Immature natural killer cell (primary cell): ENCODE data around the gene APBB3. TPM values are rescaled to one million over a fixed set of nuclear protein-coding genes. Genes with fewer than 3 reads are reported as not detected.
A peak's percentile ranks its signal among the peaks of the same experiment; 100 is the strongest.

Source experiments
- DNase-seq, 3 donors: peaks; one replicate each; pipeline ENCODE4 v3.0.0; 2022; ENCODE audit warnings: mixed read lengths in 1 of 3
- H3K27ac Mint-ChIP-seq, 6 donors: one replicate each; pipeline ENCODE4 v1.8.0; 2020; ENCODE audit warnings: mixed read lengths in 6 of 6, mild to moderate bottlenecking in 5 of 6, inconsistent platforms in 4 of 6, moderate library complexity in 3 of 6
- H3K27me3 Mint-ChIP-seq, 3 donors: one replicate each; pipeline ENCODE4 v1.8.0; 2020 to 2021; ENCODE audit warnings: low read depth in 3 of 3, mild to moderate bottlenecking in 3 of 3, mixed read lengths in 3 of 3, moderate library complexity in 3 of 3, inconsistent platforms in 1 of 3
- H3K36me3 Mint-ChIP-seq, 3 donors: one replicate each; pipeline ENCODE4 v1.8.0; 2020; ENCODE audit warnings: mixed read lengths in 3 of 3, inconsistent platforms in 2 of 3, mild to moderate bottlenecking in 2 of 3
- H3K4me1 Mint-ChIP-seq, 2 donors: one replicate each; pipeline ENCODE4 v1.8.0; 2020; ENCODE audit warnings: inconsistent platforms in 2 of 2, mild to moderate bottlenecking in 2 of 2, mixed read lengths in 2 of 2, moderate library complexity in 1 of 2
- H3K4me3 Mint-ChIP-seq, 5 donors: one replicate each; pipeline ENCODE4 v1.8.0; 2020; ENCODE audit warnings: mild to moderate bottlenecking in 5 of 5, mixed read lengths in 5 of 5, inconsistent platforms in 3 of 5, moderate library complexity in 3 of 5
- H3K9me3 Mint-ChIP-seq, 6 donors: one replicate each; pipeline ENCODE4 v1.8.0; 2020; ENCODE audit warnings: mild to moderate bottlenecking in 6 of 6, mixed read lengths in 6 of 6, inconsistent platforms in 4 of 6, moderate library complexity in 3 of 6
- polyA plus RNA-seq, 3 donors: library from polyadenylated mRNA; unstranded; fragments of 300-500 nt; fragmentation: Illumina TruSeq; gene quantifications; one replicate each; pipeline ENCODE4 v1.2.3, GENCODE V29; 2021

Gene APBB3
- polyA plus RNA-seq, 3 donors from 2014 or later = 0.94 to 3.5 (median 3.0) TPM

DNA sequence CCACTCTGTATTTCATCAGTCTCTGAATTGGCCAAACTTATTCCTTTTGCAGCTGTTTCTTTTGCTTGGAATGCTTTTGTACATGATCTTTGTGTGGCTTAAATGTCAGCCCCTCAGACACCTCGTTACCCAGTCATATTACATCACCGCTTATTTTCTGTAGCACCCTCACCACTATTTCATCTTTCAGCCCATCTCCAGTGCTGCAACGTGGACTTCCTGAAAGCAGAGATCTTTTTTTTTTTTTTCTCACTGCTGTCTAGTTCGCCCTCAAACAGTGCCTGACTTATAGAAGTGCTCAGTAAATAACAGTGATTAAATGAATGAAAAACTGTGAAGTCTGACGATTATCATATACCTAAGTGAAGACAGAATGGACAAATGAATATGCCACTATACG is 8.0 kb downstream of the APBB3 start:
- Mint-ChIP-seq H3K27me3 (peaks cover 6 to 12% (median 8%) of the 10 kb centered on the region in 3 donors), H3K36me3 (peaks cover 4 to 5% (median 4%) of the 10 kb centered on the region in 3 donors), H3K27ac (peak overlapping the region; percentile 88 to 99 (median 96)), H3K4me1 (peaks cover 49 to 52% of the 10 kb centered on the region in 2 donors), H3K9me3 (no peaks in the 10 kb centered on the region), H3K4me3 (peak overlapping the region; percentile 83 to 94 (median 90))
- peak; percentile 47 to 48 (median 47) for DNase-seq

GRCh38 chr5:140555747-140556312 is 8.6 kb downstream of the APBB3 start:
- H3K36me3 Mint-ChIP-seq = peaks cover 1 to 10% (median 4%) of the 10 kb centered on the region in 3 donors
- H3K27me3 Mint-ChIP-seq = peaks cover 6 to 12% (median 10%) of the 10 kb centered on the region in 3 donors
- DNase-seq = no peak
- H3K27ac Mint-ChIP-seq = peak overlapping the region; percentile 88 to 99 (median 96)
- peak overlapping the region; percentile 83 to 94 (median 90) for H3K4me3 Mint-ChIP-seq
- H3K9me3 Mint-ChIP-seq = no peaks in the 10 kb centered on the region
- H3K4me1 Mint-ChIP-seq = peaks cover 50 to 52% of the 10 kb centered on the region in 2 donors

- DNase-seq = no peak
- Mint-ChIP-seq H3K4me1 (peaks cover 57 to 58% of the 10 kb centered on the region in 2 donors), H3K9me3 (no peaks in the 10 kb centered on the region), H3K36me3 (peaks cover 4 to 16% (median 10%) of the 10 kb centered on the region in 3 donors), H3K27ac (peak overlapping the region; percentile 3 to 88 (median 51)), H3K27me3 (peaks cover 5 to 14% (median 9%) of the 10 kb centered on the region in 3 donors), H3K4me3 (peak overlapping the region in 1 of 5 donors; percentile 21)
These were observed 9.9 kb downstream of the APBB3 start for GRCh38 chr5:140554454-140554853.

DNA sequence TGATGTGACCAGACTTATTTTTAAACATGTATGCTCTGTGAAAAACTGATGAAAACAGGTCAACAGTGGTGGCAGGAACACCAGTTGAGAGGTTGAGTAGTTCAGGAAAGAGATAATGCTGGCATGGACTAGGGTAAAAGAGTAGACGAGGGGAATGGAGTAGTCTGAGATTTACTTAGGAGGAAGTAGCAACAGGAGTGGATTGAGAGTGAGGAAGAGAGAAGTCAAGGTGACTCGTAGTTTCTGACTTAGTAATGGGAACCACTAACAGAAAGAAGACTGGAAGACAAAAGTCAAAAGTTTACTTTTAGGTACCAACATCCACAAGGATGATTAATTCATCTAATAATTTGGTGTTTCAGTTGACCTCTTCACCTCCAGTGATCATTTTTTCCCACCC is 10.7 kb downstream of the APBB3 start:
- H3K4me1 Mint-ChIP-seq = peaks cover 64 to 65% of the 10 kb centered on the region in 2 donors
- H3K36me3 Mint-ChIP-seq = peaks cover 4 to 16% (median 10%) of the 10 kb centered on the region in 3 donors
- H3K27ac Mint-ChIP-seq = peak overlapping the region; percentile 21 to 88 (median 60)
- peaks cover 9 to 21% (median 10%) of the 10 kb centered on the region in 3 donors for H3K27me3 Mint-ChIP-seq
- no peaks in the 10 kb centered on the region for H3K9me3 Mint-ChIP-seq
- no peak for DNase-seq
- H3K4me3 Mint-ChIP-seq = no peak overlapping the region

DNA sequence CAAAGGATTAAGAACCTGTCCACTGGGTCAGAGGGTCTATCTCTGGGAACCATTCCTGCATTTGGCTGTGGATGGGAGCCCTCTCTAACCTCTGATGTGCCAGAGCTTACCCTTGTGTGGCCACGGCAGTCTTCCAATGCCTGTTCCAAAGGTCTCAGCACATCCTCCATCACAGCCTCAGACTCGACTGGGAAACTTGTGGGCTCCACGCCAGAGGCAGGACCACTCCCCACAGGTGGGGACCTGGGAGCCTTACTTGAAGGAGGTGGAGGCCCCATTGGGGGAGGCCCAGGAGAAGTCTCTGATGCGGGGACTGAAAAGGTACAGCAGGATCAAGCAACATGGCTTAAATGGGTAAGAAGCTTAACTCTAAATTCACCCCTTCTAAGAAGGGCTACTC is 12.5 kb downstream of the APBB3 start:
- no peaks in the 10 kb centered on the region for H3K9me3 Mint-ChIP-seq
- H3K36me3 Mint-ChIP-seq = peaks cover 4 to 16% (median 10%) of the 10 kb centered on the region in 3 donors
- no peak for DNase-seq

GRCh38 chr5:140550147-140551079 is 14.0 kb downstream of the APBB3 start:
- Mint-ChIP-seq H3K27ac (peak overlapping the region; percentile 32 to 94 (median 60)), H3K4me1 (peaks cover 56% of the 10 kb centered on the region in 2 donors)

More for the DNA sequence above, 12.5 kb downstream of the APBB3 start:
- H3K4me3 Mint-ChIP-seq = no peak overlapping the region
- H3K27ac Mint-ChIP-seq = peak overlapping the region in 1 of 6 donors; percentile 57
- peaks cover 3 to 21% (median 11%) of the 10 kb centered on the region in 3 donors for H3K27me3 Mint-ChIP-seq
- H3K4me1 Mint-ChIP-seq = peaks cover 67 to 70% of the 10 kb centered on the region in 2 donors

GRCh38 chr5:140549237-140550144 is 14.9 kb downstream of the APBB3 start:
- Mint-ChIP-seq H3K27me3 (peaks cover 7 to 21% (median 15%) of the 10 kb centered on the region in 3 donors), H3K9me3 (no peaks in the 10 kb centered on the region), H3K27ac (peak overlapping the region; percentile 86 to 97 (median 93)), H3K36me3 (peaks cover 5 to 18% (median 12%) of the 10 kb centered on the region in 3 donors), H3K4me1 (peaks cover 50 to 51% of the 10 kb centered on the region in 2 donors), H3K4me3 (peak overlapping the region; percentile 35 to 87 (median 72))
- no peak for DNase-seq

More at GRCh38 chr5:140550147-140551079, 14.0 kb downstream of the APBB3 start:
- H3K9me3 Mint-ChIP-seq = no peaks in the 10 kb centered on the region
- no peak for DNase-seq
- H3K4me3 Mint-ChIP-seq = no peak overlapping the region
- H3K36me3 Mint-ChIP-seq = peaks cover 4 to 16% (median 10%) of the 10 kb centered on the region in 3 donors
- peaks cover 7 to 23% (median 15%) of the 10 kb centered on the region in 3 donors for H3K27me3 Mint-ChIP-seq

- Mint-ChIP-seq H3K27ac (peak overlapping the region; percentile 91 to 97 (median 94)), H3K4me1 (peaks cover 43 to 44% of the 10 kb centered on the region in 2 donors), H3K36me3 (peaks cover 10 to 22% (median 17%) of the 10 kb centered on the region in 3 donors), H3K27me3 (peaks cover 7 to 21% (median 15%) of the 10 kb centered on the region in 3 donors), H3K9me3 (no peaks in the 10 kb centered on the region), H3K4me3 (peak overlapping the region; percentile 72 to 87 (median 87))
- no peak for DNase-seq
These were observed 15.6 kb downstream of the APBB3 start for GRCh38 chr5:140548791-140549190.

GRCh38 chr5:140548300-140548688 is 16.1 kb downstream of the APBB3 start:
- Mint-ChIP-seq H3K9me3 (no peaks in the 10 kb centered on the region), H3K36me3 (peaks cover 10 to 22% (median 18%) of the 10 kb centered on the region in 3 donors), H3K27me3 (peaks cover 7 to 20% (median 15%) of the 10 kb centered on the region in 3 donors), H3K4me1 (peaks cover 38 to 39% of the 10 kb centered on the region in 2 donors), H3K27ac (peak overlapping the region; percentile 91 to 97 (median 94)), H3K4me3 (peak overlapping the region; percentile 82 to 88 (median 87))
- DNase-seq = no peak

- peaks cover 7 to 19% (median 15%) of the 10 kb centered on the region in 3 donors for H3K27me3 Mint-ChIP-seq
- H3K4me3 Mint-ChIP-seq = peak within 1 kb of the TSS; percentile 82 to 88 (median 87)
- peaks cover 10 to 22% (median 18%) of the 10 kb centered on the region in 3 donors for H3K36me3 Mint-ChIP-seq
- peaks cover 33% of the 10 kb centered on the region in 2 donors for H3K4me1 Mint-ChIP-seq
- DNase-seq = peak; percentile 86 to 87 (median 86)
- H3K9me3 Mint-ChIP-seq = no peaks in the 10 kb centered on the region
- H3K27ac Mint-ChIP-seq = peak within 1 kb of the TSS; percentile 91 to 97 (median 94)
These were observed 16.7 kb downstream of the APBB3 start, which contains the start of gene EIF4EBP3 for GRCh38 chr5:140547508-140548299. TSS of gene EIF4EBP3 (plus strand) at chr5:140547662. CDS start at chr5:140547738, 76 bp downstream.

DNA sequence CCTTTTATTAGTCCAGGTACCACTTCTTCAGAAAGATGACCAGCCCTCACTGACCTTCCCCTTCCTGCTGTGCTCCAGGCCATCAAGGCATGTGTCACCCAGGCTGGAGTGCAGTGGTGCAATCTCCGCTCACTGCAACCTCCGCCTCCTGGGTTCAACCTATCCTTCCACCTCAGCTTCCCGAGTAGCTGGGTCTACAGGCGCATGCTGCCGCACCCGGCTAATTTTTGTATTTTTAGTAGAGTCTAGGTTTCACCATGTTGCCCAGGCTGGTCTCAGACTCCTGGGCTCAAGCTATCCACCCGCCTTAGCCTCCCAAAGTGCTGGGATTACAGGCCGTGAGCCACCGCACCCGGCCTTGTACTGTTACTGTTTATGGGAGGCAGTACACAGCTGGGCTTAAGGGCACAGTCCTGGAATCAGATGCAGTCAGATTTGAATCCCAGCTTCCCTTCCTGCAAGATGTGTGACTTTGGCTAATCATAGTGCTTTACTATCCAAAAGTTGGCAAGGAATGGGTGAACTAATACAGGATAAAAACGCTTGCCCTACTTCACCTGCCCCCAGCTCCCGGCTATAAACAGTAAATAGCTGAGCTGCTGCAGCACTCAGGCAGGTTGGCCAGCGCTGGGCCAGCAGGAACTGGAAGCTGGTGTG is 17.4 kb downstream of the APBB3 start:
- H3K27me3 Mint-ChIP-seq = peaks cover 7 to 19% (median 15%) of the 10 kb centered on the region in 3 donors
- no peaks in the 10 kb centered on the region for H3K9me3 Mint-ChIP-seq
- H3K27ac Mint-ChIP-seq = peak overlapping the region; percentile 91 to 97 (median 94)
- peak overlapping the region; percentile 82 to 88 (median 87) for H3K4me3 Mint-ChIP-seq
- H3K36me3 Mint-ChIP-seq = peaks cover 11 to 23% (median 18%) of the 10 kb centered on the region in 3 donors
- H3K4me1 Mint-ChIP-seq = peaks cover 32 to 33% of the 10 kb centered on the region in 2 donors
- DNase-seq = no peak
